HAP-1 (cell line): ENCODE measurements around the gene EEPD1.

Experiments
- DNase-seq, 2 experiments: peaks; one replicate each; pipeline ENCODE4 v3.0.0-alpha.2; 2016 to 2020; ENCODE audit warnings: low spot score in 2 of 2
- H3K27me3 ChIP-seq: fragments of 250-450 bp; sonication (Bioruptor Pico); 2 replicates; pipeline ENCODE4 v1.5.1; 2020; ENCODE audit warnings: low read depth, mild to moderate bottlenecking, moderate library complexity
- H3K36me3 ChIP-seq: fragments of 250-450 bp; sonication (Bioruptor Pico); replicated peaks from 2 replicates; pipeline ENCODE4 v1.5.1; 2020; ENCODE audit warnings: mild to moderate bottlenecking
- H3K4me1 ChIP-seq: fragments of 250-450 bp; sonication (Bioruptor Pico); 2 replicates; pipeline ENCODE4 v1.5.1; 2020; ENCODE audit warnings: mild to moderate bottlenecking
- H3K4me3 ChIP-seq: fragments of 250-450 bp; sonication (Bioruptor Pico); 2 replicates; pipeline ENCODE4 v1.5.1; 2020; ENCODE audit warnings: mild to moderate bottlenecking, moderate library complexity
- H3K9me3 ChIP-seq: fragments of 250-450 bp; sonication (Bioruptor Pico); 2 replicates; pipeline ENCODE4 v1.5.1; 2020; ENCODE audit warnings: mild to moderate bottlenecking, moderate library complexity
- in situ Hi-C: fragments of 300-500 bp; cut with MboI; formaldehyde crosslinking; loops from 3 replicates; pipeline ENCODE4 v1.14.3; 2020; ENCODE audit warnings: low sequenced_read_pairs, inconsistent platforms, mixed read lengths

EEPD1 gene

GRCh38 chr7:36305648-36306047 lies 152.6 kb downstream of the EEPD1 start:
- DNase-seq, result no peak
- Histone ChIP-seq H3K27me3 (no peaks in the 10 kb centered on the region), H3K36me3 (no peaks in the 10 kb centered on the region), H3K4me1 (no peaks in the 10 kb centered on the region), H3K4me3 (no peak overlapping the region), H3K9me3 (no peaks in the 10 kb centered on the region)
- in situ Hi-C loops, result no loop called here

GRCh38 chr7:36306222-36306621 lies 153.2 kb downstream of the EEPD1 start:
- H3K4me1 ChIP-seq, result no peaks in the 10 kb centered on the region
- H3K9me3 ChIP-seq, result no peaks in the 10 kb centered on the region
- H3K4me3 ChIP-seq, result no peak overlapping the region
- in situ Hi-C loops, result no loop called here
- DNase-seq, result no peak
- no peaks in the 10 kb centered on the region for H3K27me3 ChIP-seq
- no peaks in the 10 kb centered on the region for H3K36me3 ChIP-seq

- H3K4me3 ChIP-seq, result no peak overlapping the region
- no peaks in the 10 kb centered on the region for H3K36me3 ChIP-seq
- in situ Hi-C loops, result no loop called here
- H3K4me1 ChIP-seq, result no peaks in the 10 kb centered on the region
- no peak for DNase-seq
- no peaks in the 10 kb centered on the region for H3K9me3 ChIP-seq
- H3K27me3 ChIP-seq, result no peaks in the 10 kb centered on the region
Measured at GRCh38 chr7:36306722-36307121, 153.7 kb downstream of the EEPD1 start.

- Histone ChIP-seq H3K9me3 (no peaks in the 10 kb centered on the region), H3K4me3 (no peak overlapping the region), H3K36me3 (no peaks in the 10 kb centered on the region), H3K27me3 (no peaks in the 10 kb centered on the region), H3K4me1 (no peaks in the 10 kb centered on the region)
- no peak for DNase-seq
- in situ Hi-C loops, result no loop called here
Measured at GRCh38 chr7:36308031-36308430, 155.0 kb downstream of the EEPD1 start.

GRCh38 chr7:36309301-36309700 lies 156.2 kb downstream of the EEPD1 start:
- DNase-seq, result no peak
- Histone ChIP-seq H3K27me3 (no peaks in the 10 kb centered on the region), H3K9me3 (no peaks in the 10 kb centered on the region), H3K4me1 (no peaks in the 10 kb centered on the region), H3K4me3 (no peak overlapping the region), H3K36me3 (no peaks in the 10 kb centered on the region)
- in situ Hi-C loops, result no loop called here

- in situ Hi-C loops, result loop anchor here (10.0 kb wide), 1 partner anchor 395 kb away; no protein-coding TSS in a partner anchor
- Histone ChIP-seq H3K36me3 (no peaks in the 10 kb centered on the region), H3K27me3 (no peaks in the 10 kb centered on the region), H3K9me3 (no peaks in the 10 kb centered on the region), H3K4me3 (no peak overlapping the region), H3K4me1 (no peaks in the 10 kb centered on the region)
- DNase-seq, result no peak
Measured at GRCh38 chr7:36309716-36310115, 156.7 kb downstream of the EEPD1 start.

- no peak for DNase-seq
- H3K4me3 ChIP-seq, result no peak overlapping the region
- H3K27me3 ChIP-seq, result no peaks in the 10 kb centered on the region
- in situ Hi-C loops, result loop anchor here (10.0 kb wide), 1 partner anchor 396 kb away; no protein-coding TSS in a partner anchor
- no peaks in the 10 kb centered on the region for H3K36me3 ChIP-seq
- H3K4me1 ChIP-seq, result no peaks in the 10 kb centered on the region
- no peaks in the 10 kb centered on the region for H3K9me3 ChIP-seq
Measured at GRCh38 chr7:36310897-36311296, 157.8 kb downstream of the EEPD1 start.

- H3K9me3 ChIP-seq, result no peaks in the 10 kb centered on the region
- in situ Hi-C loops, result loop anchor here (10.0 kb wide), 1 partner anchor 397 kb away; no protein-coding TSS in a partner anchor
Measured at GRCh38 chr7:36311539-36311938, 158.5 kb downstream of the EEPD1 start.

GRCh38 chr7:36312064-36312914 lies 159.2 kb downstream of the EEPD1 start:
- Histone ChIP-seq H3K4me1 (no peaks in the 10 kb centered on the region), H3K27me3 (no peaks in the 10 kb centered on the region), H3K36me3 (no peaks in the 10 kb centered on the region), H3K4me3 (no peak overlapping the region), H3K9me3 (no peaks in the 10 kb centered on the region)
- DNase-seq, result no peak
- in situ Hi-C loops, result loop anchor here (10.0 kb wide), 1 partner anchor 397 kb away; no protein-coding TSS in a partner anchor

More at GRCh38 chr7:36311539-36311938, 158.5 kb downstream of the EEPD1 start:
- Histone ChIP-seq H3K36me3 (no peaks in the 10 kb centered on the region), H3K4me1 (no peaks in the 10 kb centered on the region), H3K4me3 (no peak overlapping the region), H3K27me3 (no peaks in the 10 kb centered on the region)
- no peak for DNase-seq

GRCh38 chr7:36312915-36313334 lies 159.9 kb downstream of the EEPD1 start:
- no peaks in the 10 kb centered on the region for H3K9me3 ChIP-seq
- no peak overlapping the region for H3K4me3 ChIP-seq
- H3K4me1 ChIP-seq, result no peaks in the 10 kb centered on the region
- no peaks in the 10 kb centered on the region for H3K27me3 ChIP-seq
- DNase-seq, result no peak
- no peaks in the 10 kb centered on the region for H3K36me3 ChIP-seq
- in situ Hi-C loops, result loop anchor here (10.0 kb wide), 1 partner anchor 398 kb away; no protein-coding TSS in a partner anchor

GRCh38 chr7:36313607-36314006 lies 160.6 kb downstream of the EEPD1 start:
- in situ Hi-C loops, result loop anchor here (10.0 kb wide), 1 partner anchor 399 kb away; no protein-coding TSS in a partner anchor

GRCh38 chr7:36314491-36314890 lies 161.4 kb downstream of the EEPD1 start:
- in situ Hi-C loops, result loop anchor here (10.0 kb wide), 1 partner anchor 400 kb away; no protein-coding TSS in a partner anchor
- Histone ChIP-seq H3K27me3 (no peaks in the 10 kb centered on the region), H3K4me1 (no peaks in the 10 kb centered on the region), H3K4me3 (no peak overlapping the region), H3K9me3 (no peaks in the 10 kb centered on the region), H3K36me3 (no peaks in the 10 kb centered on the region)
- DNase-seq, result no peak

More at GRCh38 chr7:36313607-36314006, 160.6 kb downstream of the EEPD1 start:
- no peak for DNase-seq
- Histone ChIP-seq H3K9me3 (no peaks in the 10 kb centered on the region), H3K27me3 (no peaks in the 10 kb centered on the region), H3K36me3 (no peaks in the 10 kb centered on the region), H3K4me1 (no peaks in the 10 kb centered on the region), H3K4me3 (no peak overlapping the region)

- Histone ChIP-seq H3K9me3 (no peaks in the 10 kb centered on the region), H3K4me3 (no peak overlapping the region), H3K4me1 (no peaks in the 10 kb centered on the region), H3K36me3 (no peaks in the 10 kb centered on the region), H3K27me3 (no peaks in the 10 kb centered on the region)
- in situ Hi-C loops, result loop anchor here (10.0 kb wide), 1 partner anchor 401 kb away; no protein-coding TSS in a partner anchor
- peak in 1 of 2 experiments; percentile 46 for DNase-seq
Measured at GRCh38 chr7:36315309-36315944, 162.4 kb downstream of the EEPD1 start.

- Histone ChIP-seq H3K4me1 (no peaks in the 10 kb centered on the region), H3K9me3 (peaks cover under 1% of the 10 kb centered on the region; the same call in 1 of the 2 replicates), H3K4me3 (no peak overlapping the region), H3K36me3 (no peaks in the 10 kb centered on the region), H3K27me3 (no peaks in the 10 kb centered on the region)
- DNase-seq, result no peak
- in situ Hi-C loops, result loop anchor here (10.0 kb wide), 1 partner anchor 402 kb away; no protein-coding TSS in a partner anchor
Measured at GRCh38 chr7:36316319-36316718, 163.3 kb downstream of the EEPD1 start.
